WERI-Rb-1 (cell line): ENCODE measurements around the gene NCF4.

Experiments
- DNase-seq: peaks from one replicate; pipeline ENCODE4 v3.0.0-alpha.2; 2020
- H3K27ac ChIP-seq: fragments of 250-450 bp; sonication (Bioruptor Pico); 2 replicates; pipeline ENCODE4 v1.5.1; 2020; ENCODE audit warnings: mild to moderate bottlenecking, moderate library complexity
- H3K27me3 ChIP-seq: fragments of 250-450 bp; sonication (Bioruptor Pico); 2 replicates; pipeline ENCODE4 v1.5.1; 2021; ENCODE audit warnings: mild to moderate bottlenecking, low read depth, moderate library complexity; ENCODE audit not compliant: insufficient read depth, severe bottlenecking
- H3K36me3 ChIP-seq: fragments of 250-450 bp; sonication (Bioruptor Pico); 2 replicates; pipeline ENCODE4 v1.5.1; 2020; ENCODE audit warnings: mild to moderate bottlenecking, moderate library complexity
- H3K4me3 ChIP-seq: 2 replicates; pipeline ENCODE4 v1.5.1; 2011; ENCODE audit warnings: low read depth, mild to moderate bottlenecking, control low read depth, low read length
- H3K9me3 ChIP-seq: fragments of 250-450 bp; sonication (Bioruptor Pico); 2 replicates; pipeline ENCODE4 v1.5.1; 2021; ENCODE audit warnings: mild to moderate bottlenecking, moderate library complexity; ENCODE audit not compliant: severe bottlenecking
- TF ChIP-seq, protein P1 (sequence below): IDR thresholded peaks from 2 replicates; pipeline ENCODE4 v1.5.1; 2011; ENCODE audit warnings: low read depth, mild to moderate bottlenecking, control low read depth, inconsistent platforms, low read length

The NCF4 gene

GRCh38 chr22:36899498-36899897 is 38.7 kb downstream of the NCF4 start:
- H3K27ac ChIP-seq, result no peak overlapping the region
- DNase-seq, result no peak
- no peak overlapping the region for H3K4me3 ChIP-seq
- peaks cover 70% of the 10 kb centered on the region for H3K27me3 ChIP-seq
- TF ChIP-seq, protein P1, sequence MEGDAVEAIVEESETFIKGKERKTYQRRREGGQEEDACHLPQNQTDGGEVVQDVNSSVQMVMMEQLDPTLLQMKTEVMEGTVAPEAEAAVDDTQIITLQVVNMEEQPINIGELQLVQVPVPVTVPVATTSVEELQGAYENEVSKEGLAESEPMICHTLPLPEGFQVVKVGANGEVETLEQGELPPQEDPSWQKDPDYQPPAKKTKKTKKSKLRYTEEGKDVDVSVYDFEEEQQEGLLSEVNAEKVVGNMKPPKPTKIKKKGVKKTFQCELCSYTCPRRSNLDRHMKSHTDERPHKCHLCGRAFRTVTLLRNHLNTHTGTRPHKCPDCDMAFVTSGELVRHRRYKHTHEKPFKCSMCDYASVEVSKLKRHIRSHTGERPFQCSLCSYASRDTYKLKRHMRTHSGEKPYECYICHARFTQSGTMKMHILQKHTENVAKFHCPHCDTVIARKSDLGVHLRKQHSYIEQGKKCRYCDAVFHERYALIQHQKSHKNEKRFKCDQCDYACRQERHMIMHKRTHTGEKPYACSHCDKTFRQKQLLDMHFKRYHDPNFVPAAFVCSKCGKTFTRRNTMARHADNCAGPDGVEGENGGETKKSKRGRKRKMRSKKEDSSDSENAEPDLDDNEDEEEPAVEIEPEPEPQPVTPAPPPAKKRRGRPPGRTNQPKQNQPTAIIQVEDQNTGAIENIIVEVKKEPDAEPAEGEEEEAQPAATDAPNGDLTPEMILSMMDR, result no peak
- no peaks in the 10 kb centered on the region for H3K36me3 ChIP-seq
- peaks cover 8% of the 10 kb centered on the region for H3K9me3 ChIP-seq

GRCh38 chr22:36900225-36900624 is 39.4 kb downstream of the NCF4 start:
- Histone ChIP-seq H3K9me3 (peaks cover 8% of the 10 kb centered on the region), H3K27ac (no peak overlapping the region), H3K4me3 (no peak overlapping the region), H3K36me3 (no peaks in the 10 kb centered on the region), H3K27me3 (peaks cover 72% of the 10 kb centered on the region)
- TF ChIP-seq, protein P1, result no peak
- no peak for DNase-seq

- Histone ChIP-seq H3K4me3 (no peak overlapping the region), H3K9me3 (peaks cover 8% of the 10 kb centered on the region), H3K27me3 (peaks cover 72% of the 10 kb centered on the region), H3K27ac (no peak overlapping the region), H3K36me3 (no peaks in the 10 kb centered on the region)
- no peak for DNase-seq
- TF ChIP-seq, protein P1, result no peak
These were observed 40.1 kb downstream of the NCF4 start for GRCh38 chr22:36900880-36901279.

DNA sequence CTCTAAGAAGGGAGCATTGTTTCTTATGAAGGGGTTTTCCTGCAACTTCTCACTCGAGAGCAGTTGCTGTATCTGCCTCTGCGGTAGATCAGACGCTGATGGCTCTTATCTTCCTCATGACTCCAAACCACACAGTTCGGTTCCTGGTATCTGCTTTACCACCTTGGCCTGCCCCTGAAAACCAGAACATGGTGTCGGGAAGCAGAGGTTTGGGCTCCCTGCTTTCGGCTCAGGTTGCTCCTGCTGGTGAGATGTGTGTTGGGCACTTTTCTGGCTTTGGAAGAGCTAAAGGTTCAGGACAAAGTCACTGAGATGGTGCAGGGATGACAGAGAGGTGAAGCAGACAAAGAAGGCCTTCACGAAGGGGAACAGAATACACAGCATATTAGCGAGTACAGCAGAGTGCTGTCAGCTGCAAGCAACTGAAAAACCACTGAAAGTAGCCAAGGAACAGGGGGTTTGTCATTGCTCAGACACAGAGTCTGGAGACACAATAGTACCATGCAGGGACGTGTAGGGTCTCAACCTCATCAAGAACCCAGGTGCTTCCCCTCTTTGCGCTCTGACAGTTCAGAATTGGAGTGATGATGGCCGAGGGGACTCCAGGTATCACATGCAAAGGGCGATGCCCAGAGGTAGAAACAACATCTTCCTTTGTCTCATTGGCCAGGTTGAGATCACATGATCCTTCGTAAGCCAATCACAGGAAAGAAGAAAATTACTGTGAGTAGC is 40.8 kb downstream of the NCF4 start:
- no peak overlapping the region for H3K27ac ChIP-seq
- DNase-seq, result no peak

DNA sequence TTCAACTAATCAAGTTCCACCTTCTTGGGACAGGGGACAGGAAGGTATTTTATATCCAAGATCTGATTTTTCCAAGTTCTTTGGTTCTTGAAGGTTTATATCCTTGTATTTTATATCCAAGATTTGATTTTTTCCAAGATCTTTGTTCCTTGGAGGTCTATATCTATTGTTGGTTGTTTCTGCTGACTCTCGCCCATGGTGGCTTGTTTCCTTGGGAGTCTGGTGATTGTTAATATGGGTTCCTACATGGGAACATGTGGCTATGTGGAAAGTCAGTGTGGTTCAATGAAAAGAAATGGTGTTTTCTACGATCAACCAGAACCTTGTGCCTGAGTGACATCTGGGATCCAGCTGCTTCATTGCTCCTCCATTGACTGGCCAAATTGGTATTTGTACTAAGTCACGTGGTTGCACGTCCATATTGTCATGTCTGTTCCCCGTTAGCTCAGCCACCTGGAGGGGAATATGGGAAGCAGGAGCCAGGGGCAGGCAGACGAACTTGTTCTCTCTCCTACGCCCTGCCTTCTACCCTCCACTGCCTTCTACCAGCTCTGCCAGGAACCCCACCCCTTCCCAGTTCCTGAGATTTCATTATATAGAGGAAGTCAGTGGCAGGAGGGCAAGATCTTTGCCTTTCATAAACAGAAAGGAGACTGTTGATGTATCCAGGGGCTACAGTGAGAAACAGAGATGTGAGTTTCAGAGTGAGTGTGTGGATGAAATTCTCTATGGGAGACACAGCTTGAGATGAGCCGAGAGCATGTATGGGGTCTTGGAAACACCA is 41.5 kb downstream of the NCF4 start:
- Histone ChIP-seq H3K27me3 (peaks cover 72% of the 10 kb centered on the region), H3K27ac (no peak overlapping the region)
- DNase-seq, result no peak

More for the DNA sequence above, 40.8 kb downstream of the NCF4 start:
- H3K4me3 ChIP-seq, result no peak overlapping the region
- no peaks in the 10 kb centered on the region for H3K36me3 ChIP-seq
- H3K27me3 ChIP-seq, result peaks cover 76% of the 10 kb centered on the region
- peaks cover 8% of the 10 kb centered on the region for H3K9me3 ChIP-seq
- TF ChIP-seq, protein P1, result no peak

More for the DNA sequence above, 41.5 kb downstream of the NCF4 start:
- Histone ChIP-seq H3K4me3 (no peak overlapping the region), H3K9me3 (peaks cover 8% of the 10 kb centered on the region), H3K36me3 (no peaks in the 10 kb centered on the region)
- TF ChIP-seq, protein P1, result no peak
